DND-41 (cell line): ENCODE results near the gene GNG12.

Experiments used
- CTCF ChIP-seq: IDR thresholded peaks from 2 replicates; pipeline ENCODE4 v1.5.1; 2012; ENCODE audit warnings: borderline replicate concordance, low read length, moderate library complexity, mild to moderate bottlenecking; ENCODE audit not compliant: poor library complexity, severe bottlenecking; ENCODE audit errors: extremely low read depth
- EZH2 ChIP-seq: IDR thresholded peaks from 3 replicates; pipeline ENCODE4 v1.6.1; 2012; ENCODE audit warnings: borderline replicate concordance, low read depth, mild to moderate bottlenecking, moderate library complexity, low read length, inconsistent platforms; ENCODE audit not compliant: severe bottlenecking

- TF ChIP-seq CTCF, result no peak
- no peak for TF ChIP-seq EZH2
These were observed 98.1 kb downstream of the GNG12 start for GRCh38 chr1:67735206-67735605.
